ENCODE data around the gene SLC19A1.

GRCh38 chr21:45453308-45453950 is 88.8 kb downstream of the SLC19A1 start:
- TF ChIP-seq CTCF (conservative IDR thresholded peaks at IDR 0.05 in 1 of 2, IDR thresholded peaks at IDR 0.05 in 1 of 2; ENCODE audit: low read depth in 1 of 2, low read length in 2 of 2) (no peak), EZH2 (IDR thresholded peaks at IDR 0.05; ENCODE audit: low read length, missing control alignments) (no peak)
